HepG2 (cell line): Measurements from ENCODE around the gene FCRL5. TPM values are rescaled to one million over a fixed set of nuclear protein-coding genes. Genes with fewer than 3 reads are reported as not detected.

ENCODE experiments used
- ATAC-seq: fragments of 200-7000 bp; cut with Tn5 transposase; 3 replicates; pipeline ENCODE4 v1.9.1; 2020; ENCODE audit warnings: mild to moderate bottlenecking, moderate library complexity
- BruUV-seq: library from RNA; stranded (reverse); fragments of 400-500 nt; replicated peaks from 2 replicates; lab custom pipeline; 2021; lab: Mats Ljungman, UMichigan
- CTCF ChIA-PET: fragments of 300-600 bp; formaldehyde crosslinking; extraction: SDS; loops from one replicate; lab custom pipeline; 2021; ENCODE audit warnings: low total read pairs, inconsistent platforms, low intra/inter-chr PET ratio; lab: Yijun Ruan, JAX
- POLR2A ChIA-PET: fragments of 350-600 bp; sonication (Branson Sonifier 250); formaldehyde crosslinking; loops from one replicate; lab custom pipeline; 2020; ENCODE audit warnings: antibody characterized with exemption, inconsistent platforms; lab: Yijun Ruan, JAX
- DNase-seq: peaks from one replicate; pipeline ENCODE4 v3.0.0-alpha.2; 2015; ENCODE audit warnings: low spot score
- FAIRE-seq: peaks from 3 replicates; lab custom pipeline; 2011; peaks lifted over from hg19 to GRCh38; lab: Jason Lieb, UNC
- H2AFZ ChIP-seq: one replicate; pipeline ENCODE4 v1.6.1; 2011; ENCODE audit warnings: low read length, inconsistent platforms
- H3K27ac ChIP-seq: fragments of 300-600 bp; 3 replicates; pipeline ENCODE4 v1.8.0; 2011; ENCODE audit warnings: mixed run types, mild to moderate bottlenecking, mixed read lengths, low read length, inconsistent platforms; ENCODE audit not compliant: insufficient read depth; ENCODE audit errors: extremely low read length
- H3K27me3 ChIP-seq, 2 experiments: fragments of 200-600 bp in 1 of 2; 2 replicates in 1 of 2; 3 replicates in 1 of 2; pipeline versions ENCODE4 v1.6.0 to v1.8.0; 2011; ENCODE audit warnings: low read length in 2 of 2, mild to moderate bottlenecking in 2 of 2, moderate library complexity in 2 of 2, inconsistent platforms in 1 of 2; ENCODE audit not compliant: insufficient read depth in 2 of 2, control insufficient read depth in 1 of 2
- H3K36me3 ChIP-seq, 2 experiments: fragments of 200-600 bp in 1 of 2; replicated peaks in 1 of 2; 2 replicates in 1 of 2; 3 replicates in 1 of 2; pipeline versions ENCODE4 v1.5.1 to v1.8.0; 2011; ENCODE audit warnings: low read length in 2 of 2, inconsistent platforms in 1 of 2; ENCODE audit not compliant: insufficient read depth in 2 of 2, control insufficient read depth in 1 of 2
- H3K4me1 ChIP-seq: 2 replicates; pipeline ENCODE4 v1.5.1; 2012; ENCODE audit warnings: low read length, inconsistent platforms; ENCODE audit not compliant: insufficient read depth
- H3K4me2 ChIP-seq: 2 replicates; pipeline ENCODE4 v1.6.0; 2011; ENCODE audit warnings: low read depth, low read length, inconsistent platforms
- H3K4me3 ChIP-seq, 3 experiments: fragments of 200-600 bp in 1 of 3; sonication (generic), shearing (Covaris generic) in 1 of 3; replicated peaks in 1 of 3; 2 replicates each; pipeline ENCODE4 v1.5.1; 2011 to 2016; ENCODE audit warnings: low read length in 3 of 3, inconsistent platforms in 2 of 3, low read depth in 2 of 3, mild to moderate bottlenecking in 2 of 3, control low read depth in 1 of 3, mixed read lengths in 1 of 3; ENCODE audit not compliant: insufficient read depth in 1 of 3
- H3K79me2 ChIP-seq: one replicate; pipeline ENCODE4 v1.6.1; 2011; ENCODE audit warnings: low read length, inconsistent platforms; ENCODE audit not compliant: insufficient read depth
- H3K9ac ChIP-seq: 2 replicates; pipeline ENCODE4 v1.6.0; 2011; ENCODE audit warnings: mild to moderate bottlenecking, low read depth, low read length, inconsistent platforms; ENCODE audit not compliant: insufficient read depth
- H3K9me3 ChIP-seq: 2 replicates; pipeline ENCODE4 v1.5.1; 2012; ENCODE audit warnings: mild to moderate bottlenecking, low read length
- H4K20me1 ChIP-seq: 2 replicates; pipeline ENCODE4 v1.6.0; 2011; ENCODE audit warnings: inconsistent platforms, mild to moderate bottlenecking, low read length, moderate library complexity; ENCODE audit not compliant: insufficient read depth
- FOSL2 ChIP-seq: sonication (generic); formaldehyde crosslinking; IDR thresholded peaks from 2 replicates; pipeline ENCODE4 v1.4.0; 2020; ENCODE audit warnings: missing genetic modification reagents
- HMGXB3 ChIP-seq: sonication (generic); formaldehyde crosslinking; IDR thresholded peaks from 2 replicates; pipeline ENCODE4 v1.4.0; 2020; ENCODE audit warnings: missing genetic modification reagents, borderline replicate concordance
- IKZF5 ChIP-seq: IDR thresholded peaks from 2 replicates; pipeline ENCODE4 v1.6.1; 2018; ENCODE audit warnings: missing genetic modification reagents, mild to moderate bottlenecking, missing compliant biosample characterization
- MEF2D ChIP-seq: sonication (generic); formaldehyde crosslinking; IDR thresholded peaks from 2 replicates; pipeline ENCODE4 v1.5.1; 2020; ENCODE audit warnings: mild to moderate bottlenecking, missing genetic modification reagents
- NFIC ChIP-seq: IDR thresholded peaks from 2 replicates; pipeline ENCODE4 v1.6.1; 2012; ENCODE audit warnings: mild to moderate bottlenecking, low read length, inconsistent platforms
- PTBP1 ChIP-seq: fragments of 200-400 bp; formaldehyde crosslinking; IDR thresholded peaks from 2 replicates; pipeline ENCODE4 v1.6.1; 2018; ENCODE audit warnings: low read length, low read depth; ENCODE audit not compliant: poor library complexity, severe bottlenecking
- SIX4 ChIP-seq: sonication (generic); formaldehyde crosslinking; IDR thresholded peaks from 2 replicates; pipeline ENCODE4 v1.4.0; 2020; ENCODE audit warnings: missing genetic modification reagents
- ZGPAT ChIP-seq: IDR thresholded peaks from 2 replicates; pipeline ENCODE4 v1.6.1; 2016; ENCODE audit warnings: mild to moderate bottlenecking
- ZNF235 ChIP-seq: sonication (generic); formaldehyde crosslinking; IDR thresholded peaks from 2 replicates; pipeline ENCODE4 v1.8.1; 2023; ENCODE audit warnings: mild to moderate bottlenecking, missing genetic modification reagents, borderline replicate concordance
- WGBS: methylation state at CpG from one replicate; pipeline ENCODE4 v1.1.6; 2017; ENCODE audit warnings: low lambda C conversion rate; 5-methylcytosine and 5-hydroxymethylcytosine counted together
- in situ Hi-C: cut with HindIII; loops from 2 replicates; pipeline ENCODE4 v1.10.0; 2017; ENCODE audit warnings: low pct_unique_long_range_greater_than_20kb; ENCODE audit not compliant: extremely low pct_ligation_motif_present
- intact Hi-C: fragments of 100-400 bp; cut with micrococcal nuclease; formaldehyde crosslinking; loops from one replicate; pipeline ENCODE4 v1.10.0; 2022; ENCODE audit not compliant: unreplicated experiment
- polyA plus RNA-seq, 8 experiments: library from polyadenylated mRNA; depleted of rRNA in 3 of 8; stranded (reverse) in 7 of 8; unstranded in 1 of 8; fragments of >200 nt; fragmentation: Illumina TruSeq in 4 of 8; extraction: Trizol in 4 of 8; gene quantifications; 2 replicates each; pipeline versions ENCODE4 v1.2.1 to v1.2.3, GENCODE V29; 2011 to 2016; ENCODE audit warnings: low read depth in 4 of 8, missing spikeins in 1 of 8, mixed read lengths in 1 of 8; ENCODE audit not compliant: insufficient read depth in 1 of 8
- total RNA-seq, 5 experiments: library from RNA; depleted of rRNA; stranded (reverse); fragments of >200 nt; fragmentation: Illumina TruSeq; extraction: Trizol; gene quantifications; 2 replicates each; pipeline ENCODE4 v1.2.3, GENCODE V29; 2016; ENCODE audit warnings: low read depth in 1 of 5

The FCRL5 gene
- total and polyA plus RNA-seq, 2 of the 13 experiments (the other 11 are each of a cell fraction or from before 2014, with no cell fraction given): not detected

DNA sequence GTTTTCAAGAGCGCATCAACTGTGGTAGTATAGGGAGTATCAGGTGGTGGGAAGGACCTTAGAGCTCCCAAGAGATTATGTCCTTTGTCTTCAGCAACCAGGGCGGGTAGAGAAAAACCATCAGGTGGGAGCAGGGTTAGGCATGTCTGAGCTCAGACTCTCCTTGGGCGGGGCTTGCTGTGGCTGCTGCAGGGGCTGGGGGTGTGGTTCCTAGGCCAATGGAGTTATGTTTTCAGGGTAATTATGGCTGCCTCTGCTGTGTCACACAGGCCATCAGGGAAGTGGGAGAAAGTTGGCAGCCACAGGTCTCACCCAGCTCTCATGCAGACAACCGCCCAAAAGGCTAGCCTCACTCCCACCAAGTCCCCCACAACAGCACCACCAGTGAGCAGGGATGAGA, 74.9 kb downstream of the FCRL5 start:
- Histone ChIP-seq H3K4me3 (no peak overlapping the region), H2AFZ (no peak overlapping the region), H3K27me3 (no peaks in the 10 kb centered on the region; a peak in 1 of 5 replicates), H4K20me1 (no peaks in the 10 kb centered on the region), H3K36me3 (no peaks in the 10 kb centered on the region), H3K27ac (no peak overlapping the region), H3K9me3 (no peaks in the 10 kb centered on the region), H3K79me2 (no peaks in the 10 kb centered on the region), H3K4me1 (no peaks in the 10 kb centered on the region), H3K9ac (no peak overlapping the region), H3K4me2 (no peak overlapping the region)
- ATAC-seq (no peak), DNase-seq (no peak), FAIRE-seq (no peak)
- CTCF ChIA-PET: no interaction called here
- TF ChIP-seq SIX4 (CRISPR knock-in tag) (no peak), ZNF235 (CRISPR knock-in tag) (no peak), MEF2D (CRISPR knock-in tag) (no peak), ZGPAT (no peak), FOSL2 (no peak), HMGXB3 (no peak), IKZF5 (CRISPR knock-in tag) (no peak), PTBP1 (no peak), NFIC (no peak)
- POLR2A ChIA-PET: no interaction called here
- in situ Hi-C loops (no loop called here), intact Hi-C loops (no loop called here)
- WGBS: 30% methylated on average over 3 of the region's 4 CpGs
- no TSS peak for BruUV-seq
